NCI-H446 treated with DMSO at 0.1 percent for 48 hours (cell line): Measurements from ENCODE around the gene POM121L2.

Source experiments
- DNase-seq: peaks from one replicate; lab custom pipeline; 2025; lab: John Stamatoyannopoulos, UW

The POM121L2 gene

GRCh38 chr6:27312146-27312949 lies at the start of gene POM121L2:
Gene POM121L2, minus strand, starts transcription at chr6:27312273. Its CDS starts 103 bp downstream, at chr6:27312170.
- peak; percentile 4 for DNase-seq

DNA sequence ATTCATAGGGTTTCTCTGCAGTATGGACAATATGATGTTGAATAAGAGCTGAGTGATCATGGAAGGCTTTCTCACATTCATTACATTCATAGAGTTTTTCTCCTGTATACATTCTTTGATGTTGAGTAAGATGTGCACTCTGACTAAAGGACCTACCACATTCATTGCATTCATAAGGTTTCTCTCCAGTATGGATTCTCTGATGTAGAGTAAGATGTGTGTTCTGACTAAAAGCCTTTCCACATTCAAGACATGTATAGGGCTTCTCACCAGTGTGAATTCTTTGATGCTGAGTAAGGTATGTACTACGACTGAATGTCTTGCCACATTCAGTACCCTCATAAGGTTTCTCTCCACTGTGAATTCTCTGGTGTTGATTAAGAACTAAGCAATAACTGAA lies 47.2 kb upstream of the POM121L2 start:
- no peak for DNase-seq

- no peak for DNase-seq
These were observed 46.7 kb upstream of the POM121L2 start for GRCh38 chr6:27358786-27359185.

- no peak for DNase-seq
These were observed 40.8 kb upstream of the POM121L2 start for GRCh38 chr6:27352850-27353249.

DNA sequence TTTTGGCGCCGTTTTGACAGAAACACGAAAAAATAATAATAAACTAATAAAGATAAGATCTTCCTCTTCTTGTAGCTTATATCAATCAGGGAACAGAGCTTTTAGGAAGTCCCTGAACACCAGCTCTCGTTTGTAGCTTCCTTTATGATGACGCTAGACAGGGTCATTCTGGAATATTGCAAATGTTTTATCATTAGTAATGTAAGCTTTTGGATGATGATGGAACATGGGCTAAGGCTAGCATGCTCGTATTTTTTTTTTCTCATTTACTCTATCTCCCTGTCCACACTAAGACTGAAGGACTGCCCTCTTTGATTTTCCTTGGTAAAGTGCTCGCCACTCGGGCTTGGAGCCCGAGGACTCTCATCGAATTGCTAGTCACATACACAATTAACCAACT lies 22.1 kb upstream of the POM121L2 start:
- DNase-seq = no peak

GRCh38 chr6:27333642-27334040 lies 21.6 kb upstream of the POM121L2 start:
- no peak for DNase-seq

GRCh38 chr6:27332692-27333641 lies 20.9 kb upstream of the POM121L2 start:
- DNase-seq = peak; percentile 63

DNA sequence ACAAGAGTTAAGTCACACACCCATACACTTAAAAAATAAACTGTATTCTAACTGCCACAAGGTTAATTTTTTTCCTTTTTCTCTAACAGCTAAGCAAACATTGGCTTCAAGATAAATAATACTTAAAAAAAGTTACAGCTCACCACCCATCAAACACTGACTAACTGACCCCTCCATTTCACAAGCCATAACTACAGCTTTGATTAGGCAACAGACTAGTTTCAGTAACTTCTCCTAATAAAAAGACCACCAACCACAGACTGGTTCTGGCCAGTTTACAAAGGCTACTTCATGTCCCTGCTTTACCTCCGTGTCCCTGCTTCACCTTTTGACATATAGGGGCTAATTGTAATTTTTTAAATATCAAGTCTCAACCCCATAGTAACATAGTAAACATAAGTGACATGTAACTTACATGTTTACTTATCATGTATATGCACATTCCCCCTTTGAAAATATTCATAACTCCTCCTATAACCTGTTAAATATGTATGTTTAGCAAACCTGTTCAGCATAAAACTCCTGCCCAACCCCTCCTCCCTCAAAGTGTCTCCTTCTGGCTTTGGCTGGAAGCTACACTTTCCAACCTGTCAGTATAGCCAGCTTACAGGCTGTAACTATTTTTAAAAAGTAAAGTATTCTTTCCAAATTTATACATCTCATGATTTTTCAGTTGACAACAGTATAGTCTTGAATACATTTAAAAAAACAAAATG lies 15.1 kb upstream of the POM121L2 start:
- no peak for DNase-seq

- DNase-seq = no peak
These were observed 9.8 kb upstream of the POM121L2 start for GRCh38 chr6:27321901-27322300.

DNA sequence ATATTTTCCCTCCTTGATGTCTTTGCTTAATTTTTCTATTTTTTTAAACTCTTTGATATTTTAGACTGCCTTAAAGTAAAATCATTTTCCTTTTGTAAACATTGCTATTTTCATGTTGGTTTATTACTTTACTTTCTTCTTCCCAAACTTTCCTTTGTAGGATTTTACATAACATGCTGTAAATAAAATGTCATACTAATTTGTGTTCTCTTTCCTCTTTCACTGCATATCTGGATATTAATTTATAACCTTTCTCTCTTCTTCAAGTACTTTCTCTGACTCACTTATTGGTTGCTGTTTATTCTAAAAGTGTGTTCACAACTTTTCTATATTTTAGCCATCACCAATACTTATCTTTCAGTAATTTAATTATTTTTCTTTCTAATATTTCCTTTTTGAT lies 9.3 kb upstream of the POM121L2 start:
- DNase-seq = no peak

DNA sequence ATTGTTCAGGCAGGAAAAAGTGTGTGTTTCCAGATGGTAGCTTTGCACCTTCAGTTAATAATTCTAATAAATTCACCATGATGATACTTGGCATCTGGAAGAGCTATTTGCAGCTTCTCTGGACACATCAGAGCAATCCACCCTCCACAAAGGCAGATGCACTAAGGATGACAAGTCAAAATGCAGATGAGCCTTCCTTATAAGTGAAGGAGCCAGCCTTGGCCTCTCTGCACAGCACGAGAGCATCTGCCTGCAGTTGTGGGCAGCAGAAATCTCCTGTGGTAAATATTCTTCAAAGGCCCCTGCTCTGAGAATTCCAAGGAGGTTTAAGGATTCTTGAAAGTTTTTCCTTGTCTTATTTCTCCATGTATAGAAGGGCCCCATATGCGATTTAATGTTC lies 6.9 kb upstream of the POM121L2 start:
- no peak for DNase-seq

DNA sequence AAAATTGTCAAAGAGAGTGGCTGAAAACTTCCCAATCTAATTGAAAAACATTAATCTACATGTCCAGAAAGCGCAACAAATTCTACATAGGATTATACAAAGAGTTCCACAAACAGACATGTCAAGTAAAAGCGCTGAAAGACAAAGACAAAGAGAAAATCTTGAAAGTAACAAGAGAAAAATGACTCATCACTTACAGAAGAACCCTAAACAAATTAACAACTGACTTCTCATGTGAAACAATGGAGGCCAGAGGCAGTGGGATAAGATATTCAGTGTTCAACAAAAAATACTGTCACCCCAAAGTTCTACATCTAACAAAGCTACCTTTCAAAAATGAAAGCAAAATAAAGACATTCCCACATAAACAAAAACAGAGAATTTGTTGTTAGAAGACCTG lies 2.0 kb upstream of the POM121L2 start:
- no peak for DNase-seq

GRCh38 chr6:27312950-27313271 lies 838 bp upstream of the POM121L2 start:
- DNase-seq = no peak

- DNase-seq = no peak
These were observed 297 bp downstream of the POM121L2 start for GRCh38 chr6:27311806-27312145.

- DNase-seq = no peak
These were observed 8.3 kb downstream of the POM121L2 start for GRCh38 chr6:27303613-27304272.

GRCh38 chr6:27297857-27298730 lies 14.0 kb downstream of the POM121L2 start:
- DNase-seq = peak; percentile 45

- DNase-seq = no peak
These were observed 14.6 kb downstream of the POM121L2 start for GRCh38 chr6:27297484-27297856.

DNA sequence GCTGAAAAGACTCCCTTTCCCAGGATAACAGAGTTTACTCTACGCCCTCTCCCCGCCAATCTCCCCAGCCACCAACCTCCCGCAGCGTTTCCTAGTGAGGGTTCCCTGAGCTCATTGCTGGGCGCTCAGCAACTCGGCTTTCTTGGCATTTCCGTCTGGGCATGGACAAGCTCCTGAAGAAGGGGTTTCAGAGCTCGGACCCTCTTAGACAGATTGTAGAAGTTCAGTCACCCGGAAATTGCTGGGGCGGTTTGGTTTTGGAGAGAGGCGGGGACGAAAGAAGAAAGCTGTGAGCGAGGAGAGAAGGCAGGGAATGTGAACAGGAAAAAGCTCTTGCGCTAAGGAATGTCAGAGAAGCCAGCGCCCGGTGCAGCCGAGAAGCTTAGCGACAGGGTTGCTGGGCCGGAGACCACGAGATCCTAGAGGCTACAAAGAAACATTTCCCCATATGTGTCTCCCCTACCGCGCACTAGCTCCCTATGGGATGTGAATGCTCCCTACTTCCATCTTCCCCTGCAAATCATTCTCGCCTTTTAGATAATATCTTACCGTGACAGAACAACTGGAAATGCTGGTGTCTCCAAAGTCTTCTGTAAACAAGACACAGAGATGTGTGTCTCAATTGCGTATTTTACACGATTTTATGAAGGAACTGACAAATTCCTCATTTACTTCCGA lies 15.8 kb downstream of the POM121L2 start:
- DNase-seq = no peak

DNA sequence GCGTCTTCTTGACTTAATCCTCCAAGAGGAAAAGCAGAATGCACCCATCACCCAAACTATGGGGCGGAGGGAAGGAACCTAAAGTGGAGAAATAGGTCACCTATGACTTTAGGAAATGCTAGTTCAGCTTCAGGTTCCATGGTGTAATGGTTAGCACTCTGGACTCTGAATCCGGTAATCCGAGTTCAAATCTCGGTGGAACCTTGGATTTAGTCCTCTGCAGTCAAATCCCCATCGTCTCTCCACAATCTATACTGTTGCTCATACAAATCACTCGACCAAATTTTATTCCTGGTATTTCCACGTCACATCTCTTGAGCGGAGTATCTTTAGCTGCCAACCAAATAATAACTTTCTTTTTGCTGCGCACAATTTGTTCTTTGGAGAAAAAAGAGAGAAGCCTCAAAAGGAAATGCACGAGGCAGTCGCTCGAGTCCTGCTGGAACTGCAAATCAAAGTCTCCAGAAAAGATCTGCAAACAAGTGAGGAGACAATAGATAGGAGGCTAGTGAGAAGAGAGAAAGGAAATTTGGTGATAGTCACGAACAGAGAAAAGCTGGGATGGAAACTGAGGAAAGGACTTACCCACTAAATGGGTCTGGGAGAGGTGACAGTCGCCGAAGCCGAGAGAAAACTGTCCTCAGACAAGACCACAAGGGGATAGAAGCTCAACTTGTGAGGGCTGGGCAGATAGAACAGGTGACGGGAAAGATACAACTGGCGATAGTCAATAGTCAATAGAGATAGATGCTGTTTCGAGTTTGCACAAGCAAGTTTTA lies 16.6 kb downstream of the POM121L2 start:
- peak; percentile 39 for DNase-seq

DNA sequence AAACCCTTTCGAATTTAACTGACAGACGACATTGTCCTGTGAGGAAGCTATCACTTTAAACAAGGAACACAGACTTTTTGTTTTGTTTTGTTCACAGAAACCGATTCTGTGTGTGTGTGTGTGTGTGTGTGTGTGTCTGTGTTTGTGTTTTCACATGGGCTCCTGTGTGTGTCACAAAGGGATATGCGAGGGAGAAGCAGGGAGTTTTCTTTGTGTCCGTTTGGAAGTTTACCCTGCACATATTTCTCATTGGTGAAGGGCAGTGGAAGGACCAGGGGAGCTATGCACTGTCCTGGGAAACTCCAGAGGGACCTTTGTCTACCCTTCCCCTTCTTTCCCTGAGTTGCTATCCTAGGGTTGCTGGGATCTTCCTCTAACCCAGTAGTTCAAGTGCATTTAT lies 17.7 kb downstream of the POM121L2 start:
- no peak for DNase-seq
